Measurements from ENCODE around the gene SAP25.
"Not testable (repeated sequence)": the region's sequence is repeated elsewhere in the genome, so short reads cannot be mapped to it uniquely, and the experiment has no call there.

Gene SAP25

GRCh38 chr7:100556541-100556940 lies 17.2 kb downstream of the SAP25 start:
- DNase-seq, result no peak

DNA sequence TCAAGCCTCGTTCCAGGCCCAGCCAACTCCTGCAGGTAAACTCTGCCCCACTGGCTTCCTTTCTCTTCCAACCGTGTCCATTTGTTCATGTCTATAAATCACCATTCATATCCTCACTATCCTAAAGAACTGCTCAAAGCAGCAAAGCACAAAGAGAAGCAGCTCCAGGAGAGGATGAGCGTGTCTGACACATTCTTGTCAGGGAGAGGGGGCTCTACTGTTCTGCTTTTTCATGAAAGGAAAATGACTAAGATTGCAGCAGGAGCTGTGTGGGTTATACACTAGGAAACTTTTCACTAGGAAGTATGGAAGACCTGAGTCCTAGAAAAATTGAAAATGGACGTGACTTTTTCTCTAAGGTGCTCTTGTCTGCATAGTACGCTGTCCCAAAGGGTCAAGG lies 18.0 kb downstream of the SAP25 start:
- no peak for DNase-seq

- no peak for DNase-seq
These were observed 20.7 kb downstream of the SAP25 start for GRCh38 chr7:100553032-100553431.

DNA sequence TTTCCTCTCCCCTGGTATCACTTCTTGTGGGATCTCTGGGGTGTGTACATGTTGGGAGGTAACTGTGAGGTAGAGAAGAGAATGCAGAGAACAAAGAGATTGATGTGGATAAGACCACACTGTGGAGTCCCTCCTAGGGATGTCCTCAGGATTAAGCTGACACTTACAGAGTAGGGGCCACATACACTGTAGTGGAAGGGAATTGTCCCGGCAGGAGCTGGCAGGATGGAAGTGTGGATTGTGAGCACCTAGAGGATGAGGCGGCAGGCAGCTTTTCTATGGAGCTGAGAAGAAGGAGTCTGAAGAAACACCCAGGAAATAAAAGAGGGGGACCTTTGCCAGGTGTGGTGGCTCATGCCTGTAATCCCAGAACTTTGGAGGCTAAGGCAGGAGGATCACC lies 21.2 kb downstream of the SAP25 start:
- no peak for DNase-seq

DNA sequence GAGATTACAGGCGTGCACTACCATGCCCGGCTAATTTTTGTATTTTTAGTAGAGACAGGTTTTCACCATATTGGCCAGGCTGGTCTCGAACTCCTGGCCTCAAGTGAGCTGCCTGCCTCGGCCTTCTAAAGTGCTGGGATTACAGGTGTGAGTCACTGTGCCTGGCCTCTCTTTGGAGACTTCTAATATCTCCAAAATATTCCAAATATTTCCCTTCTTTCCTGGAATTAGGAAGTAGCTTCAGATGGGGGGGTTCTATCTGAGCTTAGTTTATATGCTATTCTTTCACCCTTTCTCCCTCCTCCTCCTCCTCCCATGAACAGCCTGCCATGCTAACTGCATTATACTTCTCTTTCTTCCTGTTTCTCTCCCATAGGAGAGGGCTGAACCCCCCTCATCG lies 25.3 kb downstream of the SAP25 start:
- DNase-seq, result not testable (repeated sequence)

DNA sequence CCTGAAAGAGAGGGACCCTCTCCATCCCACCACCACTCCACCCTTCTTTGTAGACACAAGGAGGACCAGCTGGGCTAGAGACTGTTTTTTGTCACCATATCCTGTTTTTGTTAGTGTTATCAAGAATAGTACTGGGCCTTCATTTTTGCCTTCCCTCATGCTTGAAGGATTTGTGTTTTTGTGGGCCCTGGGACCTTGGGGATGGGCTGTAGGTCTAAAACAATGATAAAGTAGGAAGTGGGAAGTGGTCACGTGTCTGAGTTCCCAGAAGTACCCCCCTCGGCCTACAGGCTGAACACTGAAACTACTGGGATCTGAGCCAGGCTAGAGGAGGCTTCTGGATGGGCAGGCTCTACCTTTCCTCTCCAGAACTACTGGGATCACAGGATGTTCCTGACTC lies 25.8 kb downstream of the SAP25 start:
- no peak for DNase-seq

DNA sequence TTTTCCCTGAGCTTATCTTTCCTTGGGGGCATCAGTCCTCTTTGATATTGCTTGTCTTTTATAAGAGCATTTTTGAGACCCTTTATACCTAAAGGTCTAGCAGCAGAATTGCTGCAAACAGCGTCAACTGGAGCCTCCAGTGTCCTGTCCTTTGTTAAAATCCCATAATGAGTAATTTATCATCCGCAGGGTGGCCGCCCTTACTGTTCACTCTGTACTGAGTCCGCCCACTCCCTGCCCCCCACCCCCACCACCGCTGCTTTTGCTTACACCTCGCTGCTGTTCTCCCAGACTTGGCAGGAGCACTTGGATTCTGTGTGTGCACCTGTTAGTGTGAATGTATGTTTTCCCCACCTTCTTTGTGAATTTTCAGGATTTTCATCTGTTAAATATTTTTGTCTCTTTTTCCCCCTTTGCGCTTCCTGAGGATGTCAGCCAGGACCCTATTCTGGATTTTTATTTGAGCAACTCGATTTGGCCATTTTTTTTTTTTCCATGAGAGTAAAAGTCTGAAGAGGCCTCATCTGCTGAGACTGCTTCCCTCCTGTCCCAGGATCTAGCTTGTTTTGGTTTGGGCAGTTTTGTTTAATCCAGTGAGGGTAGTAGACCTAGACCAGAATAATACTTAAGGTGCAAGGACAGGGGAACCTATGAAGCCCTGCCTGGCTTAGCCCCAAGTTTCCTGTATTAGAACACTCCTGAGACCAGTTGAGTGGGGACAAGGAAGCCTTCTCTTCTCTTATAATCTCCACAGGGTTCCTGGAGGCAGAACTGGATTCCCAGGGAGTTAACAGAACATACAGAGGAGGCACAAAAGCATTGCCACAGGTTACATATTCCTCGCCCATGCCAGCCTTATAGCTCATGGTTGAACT lies 26.5 kb downstream of the SAP25 start:
- no peak for DNase-seq

DNA sequence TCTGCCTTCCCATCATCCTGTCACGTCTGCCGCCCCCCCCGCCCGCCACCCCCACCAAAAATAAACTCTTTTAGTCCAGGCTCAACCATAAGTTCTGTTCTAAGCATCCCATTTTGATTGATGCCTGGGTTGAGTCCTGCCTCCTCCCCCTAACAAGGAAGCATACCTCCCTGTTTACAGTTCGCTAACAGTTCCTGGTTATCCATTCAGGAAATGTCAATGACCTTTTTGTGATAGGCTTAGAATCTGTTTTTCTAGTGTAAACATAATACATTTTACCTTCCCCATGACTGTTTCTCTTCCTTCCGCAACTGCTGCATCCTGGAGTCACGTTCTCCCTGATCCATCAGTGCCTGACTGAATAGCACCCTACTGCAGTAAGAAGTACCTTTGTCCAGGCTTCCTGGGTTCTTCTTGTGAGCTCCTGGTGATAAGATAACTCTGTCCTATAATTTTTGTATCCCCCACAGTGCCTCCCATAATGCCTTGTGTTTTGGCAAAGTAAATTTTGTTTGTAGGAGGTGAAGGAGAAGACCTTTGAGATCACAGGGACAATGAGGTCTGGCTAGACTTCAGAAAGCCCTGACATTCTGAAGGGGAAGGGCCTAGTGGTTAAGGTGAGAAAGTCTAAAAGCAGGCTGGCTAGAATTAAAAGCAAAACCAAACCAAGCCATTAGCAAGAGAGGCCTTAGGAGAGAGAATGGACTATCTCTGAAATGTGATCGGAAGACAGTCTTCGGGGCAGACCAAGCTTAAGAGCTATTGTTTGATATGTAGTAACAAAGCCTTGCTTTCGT lies 27.4 kb downstream of the SAP25 start:
- DNase-seq, result no peak

GRCh38 chr7:100545360-100546128 lies 28.2 kb downstream of the SAP25 start:
- DNase-seq, result no peak

- DNase-seq, result no peak
These were observed 28.7 kb downstream of the SAP25 start for GRCh38 chr7:100544967-100545359.

GRCh38 chr7:100544386-100544785 lies 29.3 kb downstream of the SAP25 start:
- no peak for DNase-seq

DNA sequence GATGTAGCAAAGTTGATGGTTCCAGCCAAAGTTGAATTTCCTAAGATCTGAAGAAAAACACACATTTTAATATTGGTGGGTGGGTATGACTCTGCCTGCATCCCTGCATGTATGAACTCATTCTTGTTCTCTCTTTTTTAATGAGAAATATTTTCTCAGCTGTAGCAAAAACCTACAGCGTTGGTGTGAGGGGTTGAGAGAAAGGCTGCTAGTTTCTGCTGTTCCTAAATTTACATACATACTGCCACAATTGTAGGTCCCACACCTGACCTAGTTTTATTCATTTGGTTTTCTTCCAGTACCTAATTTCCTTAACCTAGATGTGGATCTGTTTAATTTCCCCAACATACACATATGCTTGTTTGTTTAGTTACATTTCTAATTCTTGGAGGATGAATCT lies 30.1 kb downstream of the SAP25 start:
- DNase-seq, result no peak

GRCh38 chr7:100541309-100541708 lies 32.4 kb downstream of the SAP25 start:
- DNase-seq, result not testable (repeated sequence)

DNA sequence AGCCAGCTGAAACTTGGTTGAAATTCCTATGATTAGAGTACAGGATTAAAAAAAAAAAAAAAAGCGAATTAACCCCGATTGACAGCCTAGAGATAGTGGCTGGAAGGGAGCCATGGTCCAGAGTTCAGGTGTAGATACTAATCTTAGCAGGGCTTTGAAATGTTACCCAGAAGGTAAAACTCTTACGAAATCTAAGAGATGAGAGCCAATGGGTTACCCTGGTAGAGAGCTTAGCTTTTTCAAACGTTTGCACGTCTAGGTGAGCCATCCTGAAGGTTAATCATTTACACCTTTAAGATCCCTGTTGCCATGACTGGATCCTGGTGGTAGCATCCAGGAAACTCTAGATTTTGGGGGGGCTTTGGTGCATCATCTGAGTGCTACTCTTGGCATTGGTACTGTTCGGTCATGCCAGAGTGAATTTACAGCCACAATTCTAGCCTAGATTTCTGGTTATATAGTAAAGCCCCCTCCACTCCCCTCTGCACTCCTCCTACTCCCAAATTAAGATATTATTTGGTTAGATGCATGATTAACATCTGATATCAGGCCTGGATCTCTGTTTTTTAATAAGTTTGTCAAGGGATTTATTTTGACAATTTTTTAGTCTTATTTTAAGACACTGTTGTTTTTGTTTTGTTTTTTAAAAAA lies 33.5 kb downstream of the SAP25 start:
- DNase-seq, result no peak

DNA sequence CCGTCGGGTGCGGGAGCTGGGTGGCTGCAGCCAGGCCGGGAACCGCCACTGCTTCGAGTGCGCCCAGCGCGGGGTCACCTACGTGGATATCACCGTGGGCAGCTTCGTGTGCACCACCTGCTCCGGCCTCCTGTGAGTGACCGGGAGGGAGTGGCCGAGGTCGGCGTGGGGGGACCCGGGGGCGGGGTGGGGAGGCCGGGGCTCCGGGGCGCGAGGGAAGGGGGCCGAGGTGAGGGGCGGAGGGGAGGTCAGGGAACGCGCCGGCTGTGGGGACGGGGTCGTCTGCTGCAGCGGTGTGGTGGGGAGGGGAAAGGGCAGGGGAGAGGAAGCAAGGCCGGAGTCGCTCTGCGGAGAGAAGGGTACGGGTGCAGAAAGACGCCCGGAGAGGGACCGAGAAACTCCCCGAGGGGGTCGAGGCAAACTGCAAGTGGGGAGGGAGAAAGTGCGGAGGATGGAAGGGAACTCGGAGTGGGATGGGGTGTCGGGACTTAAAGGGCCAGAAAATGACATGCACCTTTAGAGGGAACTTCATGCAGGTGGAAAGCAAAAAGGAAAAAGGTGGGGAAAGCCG lies 34.2 kb downstream of the SAP25 start:
- DNase-seq, result no peak

DNA sequence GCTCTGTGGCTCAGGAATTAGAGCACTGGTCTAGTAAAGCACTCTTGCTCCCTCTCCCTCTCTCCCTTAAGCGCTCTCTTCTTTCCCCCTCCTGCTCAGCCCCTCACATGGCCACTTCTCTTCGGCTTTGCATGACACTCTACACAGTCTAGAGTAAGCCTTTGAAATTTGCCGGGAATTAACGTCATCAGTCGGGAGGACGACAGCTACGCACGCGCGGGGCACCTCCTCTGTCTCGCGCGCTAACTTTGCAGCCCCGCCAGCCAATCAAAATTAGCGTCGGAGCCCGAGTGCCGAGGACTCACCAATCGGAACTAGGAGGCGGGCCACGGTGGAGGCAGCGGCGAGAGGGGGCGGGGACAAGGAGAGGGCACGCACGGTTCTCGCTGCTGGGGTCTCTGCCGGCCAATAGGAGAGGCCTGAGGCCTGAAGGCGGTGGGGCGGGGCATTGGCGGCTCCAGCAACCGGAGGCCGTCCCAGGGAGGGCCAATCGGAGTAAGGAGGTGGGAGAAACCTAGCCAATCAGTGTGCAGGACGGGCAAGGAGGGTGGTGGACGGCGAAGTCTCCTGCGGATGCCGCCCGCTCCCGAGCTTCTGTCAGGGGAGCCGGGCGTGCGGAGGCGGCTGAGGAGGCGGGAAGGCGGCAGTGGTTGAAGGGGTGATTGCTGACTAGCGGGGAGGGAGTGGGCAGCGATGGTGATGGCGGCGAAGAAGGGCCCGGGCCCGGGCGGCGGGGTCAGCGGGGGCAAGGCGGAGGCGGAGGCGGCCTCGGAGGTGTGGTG lies 34.9 kb downstream of the SAP25 start, which contains the start of gene AGFG2:
TSS of gene AGFG2 (plus strand) at position 550 of the 782 bp plus-strand sequence. CDS start at position 694, 144 bp downstream.
- DNase-seq, result peak; percentile 98

- no peak for DNase-seq
These were observed 35.4 kb downstream of the SAP25 start for GRCh38 chr7:100538348-100538653.

DNA sequence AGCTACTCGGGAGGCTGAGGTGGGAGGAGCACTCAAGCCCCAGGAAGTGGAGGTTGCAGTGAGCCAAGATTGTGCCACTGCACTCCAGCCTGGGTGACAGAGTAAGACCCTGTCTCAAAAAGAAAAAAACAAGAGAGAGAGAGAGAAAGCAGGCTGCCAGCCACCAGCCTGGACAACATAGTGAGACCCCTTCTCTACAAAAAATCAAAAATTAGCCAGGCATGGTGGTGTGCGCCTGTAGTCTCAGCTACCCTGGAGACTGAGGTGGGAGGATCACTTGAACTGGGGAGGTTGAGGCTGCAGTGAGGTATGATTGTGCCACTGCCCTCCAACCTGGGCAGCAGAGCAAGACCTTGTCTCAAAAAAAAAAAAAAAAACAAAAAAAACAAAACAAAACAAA lies 37.0 kb downstream of the SAP25 start:
- DNase-seq, result not testable (repeated sequence)

- DNase-seq, result not testable (repeated sequence)
These were observed 37.7 kb downstream of the SAP25 start for GRCh38 chr7:100535982-100536381.

DNA sequence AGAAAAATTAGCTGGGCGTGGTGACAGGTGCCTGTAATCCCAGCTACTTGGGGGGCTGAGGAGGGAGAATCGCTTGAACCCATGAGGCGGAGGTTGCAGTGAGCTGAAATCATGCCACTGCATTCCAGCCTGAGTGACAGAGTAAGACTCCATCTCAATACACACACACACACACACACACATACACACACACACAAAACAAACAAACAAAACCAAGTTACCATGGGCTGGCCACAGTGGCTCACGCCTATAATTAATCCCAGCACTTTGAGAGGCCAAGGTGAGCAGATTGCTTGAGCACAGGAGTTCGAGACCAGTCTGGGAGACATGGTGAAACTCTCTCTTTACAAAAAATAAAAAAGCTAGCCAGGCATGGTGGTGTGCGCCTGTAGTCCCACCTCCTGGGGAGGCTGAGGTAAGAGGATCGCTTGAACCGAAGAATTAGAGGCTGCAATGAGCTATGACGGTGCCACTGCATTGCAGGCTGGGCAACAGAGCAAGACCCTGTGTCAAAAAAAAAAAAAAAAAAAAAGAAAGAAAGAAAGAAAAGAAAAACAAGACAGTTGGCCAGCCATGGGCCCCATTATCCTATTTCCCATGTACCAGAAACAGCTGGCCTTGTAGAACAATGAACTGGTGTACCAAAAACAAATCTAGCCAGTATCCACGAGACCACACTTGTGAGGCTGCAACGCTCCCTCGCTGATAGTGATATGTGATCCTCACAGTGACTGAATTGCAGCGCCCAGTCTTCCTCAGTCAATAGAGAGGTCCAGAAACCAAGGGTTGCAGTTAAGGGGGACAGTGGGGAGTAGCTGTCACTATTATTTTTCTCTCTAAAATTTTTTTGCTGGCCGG lies 41.3 kb downstream of the SAP25 start:
- DNase-seq, result no peak

Measured in retina (tissue), 1 donor.